ENCODE measurements around the gene ARID1B.
A peak's percentile ranks its signal among the peaks of the same experiment; 100 is the strongest.

ARID1B gene

DNA sequence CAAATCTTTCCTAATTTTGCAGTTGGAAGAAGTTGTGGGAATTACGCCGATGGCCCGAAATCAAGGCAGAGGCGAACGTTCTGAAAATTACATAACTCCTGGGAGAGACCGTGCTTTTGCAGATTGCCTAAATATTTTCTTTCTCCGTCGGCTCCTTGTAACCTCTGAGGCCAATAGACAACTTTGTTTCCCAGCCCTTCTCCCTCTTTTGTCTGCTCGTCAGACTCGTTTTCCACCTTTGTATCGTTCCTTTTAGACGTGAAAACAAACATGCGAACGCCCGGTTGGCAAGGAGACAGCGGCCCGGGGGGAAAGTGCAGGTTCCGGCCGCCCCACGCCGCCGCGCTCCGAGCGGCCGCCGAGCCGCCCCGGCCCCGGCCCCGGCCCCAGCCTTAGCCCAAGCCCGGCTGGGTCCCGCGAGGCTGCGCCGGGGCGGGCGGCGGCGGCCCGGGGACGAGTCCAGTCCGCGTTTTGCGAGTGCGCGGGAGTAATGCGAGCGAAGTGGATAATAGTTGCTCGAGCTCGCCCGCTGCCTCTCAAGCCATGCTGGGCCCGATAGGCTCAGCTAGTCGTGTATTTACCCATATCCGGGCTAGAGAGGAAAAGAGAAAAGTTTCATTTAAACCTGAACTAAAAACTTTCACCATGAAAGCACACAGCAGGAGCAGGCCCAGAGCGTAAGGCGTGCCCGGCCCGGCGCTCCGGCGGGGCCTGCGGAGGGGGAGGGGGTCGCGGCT, at the start of gene ARID1B:
Gene ARID1B (plus strand): TSS at position 539 of the 737 bp plus-strand sequence. CDS start 303 bp downstream, outside the sequence.
- peak; percentile 68 for DNase-seq (ENCODE audit: low read depth)

DNA sequence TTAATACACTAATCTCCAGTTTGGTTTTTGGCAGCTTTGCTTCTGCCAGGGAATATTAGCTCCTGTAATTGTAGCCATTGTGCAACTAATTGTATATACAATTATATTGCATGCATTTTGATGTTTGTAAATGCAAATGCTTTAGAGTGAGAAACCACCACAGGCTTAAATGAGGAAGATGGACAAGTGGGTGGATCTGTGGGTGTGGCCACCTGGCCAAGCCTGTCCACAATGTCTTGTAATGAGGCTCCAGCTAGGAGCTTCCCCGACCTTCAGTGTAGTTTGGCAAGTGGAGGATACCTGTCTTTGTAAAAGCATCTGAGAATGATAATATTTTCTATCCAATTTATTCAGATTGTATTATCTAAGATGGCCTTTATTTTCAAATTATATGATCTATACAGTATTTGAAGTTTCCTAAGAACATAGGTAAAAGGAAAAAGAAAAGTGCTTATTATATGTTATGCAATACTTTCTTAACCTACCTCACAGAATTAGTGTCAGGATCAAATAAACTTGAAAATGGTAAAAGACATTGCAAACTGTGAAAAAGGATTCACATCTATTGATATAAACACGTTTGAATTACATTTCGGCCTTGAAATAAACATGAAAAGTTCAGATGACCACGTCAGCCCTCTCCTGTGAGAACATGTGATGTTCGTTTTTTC, 49.3 kb upstream of the ARID1B start:
- DNase-seq (ENCODE audit: low read depth): no peak

GRCh38 chr6:156729248-156729647, 47.9 kb upstream of the ARID1B start:
- no peak for DNase-seq (ENCODE audit: low read depth)

DNA sequence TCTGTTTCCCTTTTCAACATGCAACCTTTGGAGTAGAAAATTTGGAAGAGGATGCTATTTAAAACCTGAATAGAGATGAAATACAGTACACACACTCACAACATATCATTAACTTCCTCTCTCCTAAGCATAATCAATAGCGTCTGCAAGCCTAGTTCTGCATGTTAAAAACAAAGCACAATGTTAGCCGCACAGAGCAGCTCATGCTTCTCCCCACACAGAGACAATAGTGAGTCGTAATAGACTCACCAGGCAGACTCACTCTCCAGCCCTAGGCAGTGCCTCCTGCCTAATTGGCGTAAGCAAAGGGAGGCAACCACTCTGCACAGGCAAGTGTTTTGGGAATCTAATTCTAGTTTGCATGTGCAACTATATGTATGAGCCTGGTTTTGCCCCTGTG, 45.8 kb upstream of the ARID1B start:
- no peak for DNase-seq (ENCODE audit: low read depth)

DNA sequence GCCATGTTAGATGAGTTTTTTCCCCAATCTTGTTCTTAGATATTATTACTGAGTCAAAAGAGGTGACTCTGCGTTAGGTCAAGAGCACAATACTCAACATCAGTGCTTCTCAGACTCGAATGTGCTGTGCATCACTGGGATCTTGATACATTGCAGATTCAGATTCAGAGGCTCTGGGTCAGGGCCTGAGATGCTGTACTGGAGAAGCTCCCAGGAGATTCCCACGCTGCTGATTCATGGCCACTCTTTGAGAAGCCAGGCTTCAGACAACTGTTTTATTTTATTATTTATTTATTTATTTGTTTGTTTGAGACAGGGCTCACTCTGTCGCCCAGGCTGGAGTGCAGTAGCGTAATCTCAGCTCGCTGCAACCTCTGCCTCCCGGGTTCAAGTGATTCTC, 41.4 kb upstream of the ARID1B start:
- no peak for DNase-seq (ENCODE audit: low read depth)

GRCh38 chr6:156740604-156741003, 36.6 kb upstream of the ARID1B start:
- no peak for DNase-seq (ENCODE audit: low read depth)

- no peak for DNase-seq (ENCODE audit: low read depth)
Observed at GRCh38 chr6:156741287-156742073, 35.7 kb upstream of the ARID1B start.

DNA sequence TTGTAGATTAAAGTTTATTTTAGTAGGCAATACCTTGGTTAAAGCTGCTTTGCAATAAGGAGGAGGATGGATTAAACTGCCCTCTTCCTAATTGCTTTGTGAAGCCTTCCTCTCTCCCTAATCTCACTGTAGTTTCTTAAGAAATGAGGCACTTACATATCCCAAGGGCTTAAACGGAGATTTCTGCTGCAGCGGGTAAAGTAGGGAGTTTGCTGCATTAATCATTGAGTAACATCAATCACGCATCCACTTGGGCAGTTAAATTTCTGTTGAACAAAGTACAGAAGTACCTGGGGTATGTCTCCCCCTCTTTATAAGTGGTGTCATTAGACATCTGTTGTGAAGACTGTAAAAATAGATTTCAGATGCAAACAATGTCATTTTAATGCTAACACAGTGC, 29.5 kb upstream of the ARID1B start:
- no peak for DNase-seq (ENCODE audit: low read depth)

DNA sequence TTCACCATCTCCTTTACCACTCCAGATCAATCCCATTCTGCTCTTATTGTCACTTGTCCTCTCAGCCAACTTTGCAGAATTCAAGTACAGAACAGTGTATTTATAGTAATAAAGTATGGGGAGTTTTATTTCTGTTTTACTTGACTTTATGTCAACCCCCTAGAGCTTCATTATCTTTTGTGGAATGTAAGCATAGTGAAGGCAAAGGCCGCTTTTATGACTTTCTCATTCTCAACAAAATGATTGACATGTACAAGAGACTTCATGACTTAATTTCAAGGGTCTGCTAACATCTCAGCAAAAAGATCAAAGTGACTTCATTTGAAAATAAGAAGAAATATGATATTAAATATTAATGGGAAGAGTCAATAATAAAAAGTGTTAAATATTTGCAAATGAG, 28.7 kb upstream of the ARID1B start:
- no peak for DNase-seq (ENCODE audit: low read depth)

DNA sequence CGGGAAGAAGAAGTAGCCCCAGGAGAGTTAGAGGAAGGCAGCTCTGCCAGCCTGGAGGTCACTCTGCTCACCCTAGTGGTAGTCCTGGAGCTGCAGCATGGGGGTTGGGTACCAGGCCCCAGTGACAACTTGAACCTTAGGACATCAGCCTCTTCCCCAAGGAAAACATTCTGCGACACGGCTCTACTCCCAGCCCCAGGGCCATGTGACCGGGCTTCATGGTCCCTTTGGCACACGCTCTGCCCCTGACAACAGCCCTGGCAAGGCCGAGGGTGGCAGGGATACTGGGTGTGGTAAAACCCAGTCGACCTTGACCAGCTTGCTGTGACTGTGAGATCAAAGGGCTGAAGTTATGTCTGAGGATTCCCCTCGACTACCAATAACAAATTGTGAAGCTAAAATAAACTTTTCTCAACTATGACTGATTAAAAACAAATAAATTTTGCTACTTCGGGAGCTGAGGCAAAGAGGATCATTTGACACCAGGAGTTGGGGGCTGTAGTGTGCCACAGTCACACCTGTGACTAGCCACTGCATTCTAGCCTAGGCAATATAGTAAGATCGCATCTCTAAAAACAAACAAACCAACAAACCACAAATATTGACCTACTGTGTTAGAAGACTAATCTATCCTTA, 24.4 kb upstream of the ARID1B start:
- DNase-seq (ENCODE audit: low read depth): no peak

DNA sequence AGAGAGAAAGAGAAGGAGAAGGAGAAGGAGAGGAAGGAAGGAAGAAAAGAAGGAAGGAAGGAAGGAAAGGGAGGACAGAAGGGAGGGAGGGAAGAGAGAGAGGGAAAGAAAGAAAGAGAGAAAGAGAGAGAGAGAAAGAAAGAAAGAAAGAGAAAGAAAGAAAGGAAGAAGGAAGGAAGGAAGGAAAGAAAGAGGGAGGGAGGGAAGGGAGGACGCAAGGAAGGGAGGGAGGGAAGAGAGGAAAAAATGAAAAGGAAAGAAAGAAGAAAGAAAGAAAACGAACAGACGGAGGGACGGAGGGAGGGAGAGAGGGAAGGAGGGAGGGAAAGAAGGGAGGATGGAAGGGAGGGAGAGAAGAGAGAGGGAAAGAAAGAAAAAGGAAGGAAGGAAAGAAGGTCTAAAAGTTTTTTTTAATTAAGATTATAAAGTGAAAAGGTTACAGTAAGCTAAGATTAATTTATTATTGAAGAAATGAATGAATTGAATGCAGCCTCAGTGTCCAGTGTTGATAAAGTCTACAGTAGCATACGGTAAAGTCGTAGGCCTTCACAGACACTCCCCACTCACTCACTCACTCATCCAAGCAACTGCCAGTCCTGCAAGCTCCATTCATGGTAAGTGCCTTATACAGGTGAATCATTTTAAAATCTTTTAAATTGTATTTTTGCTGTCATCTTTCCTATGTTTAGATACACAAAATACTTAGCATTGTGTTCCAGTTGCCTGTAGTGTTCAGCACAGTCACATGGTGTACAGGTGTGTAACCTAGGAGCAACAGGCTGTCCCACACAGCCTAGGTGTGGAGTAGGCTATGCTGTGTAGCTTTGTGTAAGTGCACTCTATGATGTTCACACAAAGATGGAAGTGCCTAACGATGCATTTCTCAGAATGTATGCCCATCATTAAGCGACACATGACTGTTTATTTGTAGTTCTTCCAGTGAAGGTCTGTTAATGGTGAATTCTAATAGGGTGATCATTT, 20.3 kb upstream of the ARID1B start:
- no peak for DNase-seq (ENCODE audit: low read depth)

GRCh38 chr6:156757849-156758248, 19.3 kb upstream of the ARID1B start:
- DNase-seq (ENCODE audit: low read depth): no peak

DNA sequence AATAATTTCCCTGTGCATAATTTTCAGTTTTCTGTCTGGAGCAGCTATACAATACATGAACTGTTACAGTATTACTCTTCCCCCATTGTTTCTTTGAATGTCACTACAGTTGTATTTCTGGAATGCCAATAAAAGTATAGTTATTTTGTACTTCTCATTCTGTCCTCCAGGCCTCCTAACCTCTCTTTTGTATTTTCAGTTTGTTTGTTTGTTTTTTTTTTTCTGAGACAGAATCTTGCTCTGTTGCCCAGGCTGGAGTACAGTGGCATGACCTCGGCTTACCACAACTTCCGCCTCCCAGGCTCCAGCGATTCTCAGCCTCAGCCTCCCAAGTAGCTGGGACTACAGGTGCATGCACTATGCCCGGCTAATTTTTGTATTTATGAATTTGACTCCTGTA, 16.8 kb upstream of the ARID1B start:
- DNase-seq (ENCODE audit: low read depth): no peak

GRCh38 chr6:156762547-156762946, 14.6 kb upstream of the ARID1B start:
- no peak for DNase-seq (ENCODE audit: low read depth)

- DNase-seq (ENCODE audit: low read depth): no peak
Observed at GRCh38 chr6:156765117-156765516, 12.1 kb upstream of the ARID1B start.

DNA sequence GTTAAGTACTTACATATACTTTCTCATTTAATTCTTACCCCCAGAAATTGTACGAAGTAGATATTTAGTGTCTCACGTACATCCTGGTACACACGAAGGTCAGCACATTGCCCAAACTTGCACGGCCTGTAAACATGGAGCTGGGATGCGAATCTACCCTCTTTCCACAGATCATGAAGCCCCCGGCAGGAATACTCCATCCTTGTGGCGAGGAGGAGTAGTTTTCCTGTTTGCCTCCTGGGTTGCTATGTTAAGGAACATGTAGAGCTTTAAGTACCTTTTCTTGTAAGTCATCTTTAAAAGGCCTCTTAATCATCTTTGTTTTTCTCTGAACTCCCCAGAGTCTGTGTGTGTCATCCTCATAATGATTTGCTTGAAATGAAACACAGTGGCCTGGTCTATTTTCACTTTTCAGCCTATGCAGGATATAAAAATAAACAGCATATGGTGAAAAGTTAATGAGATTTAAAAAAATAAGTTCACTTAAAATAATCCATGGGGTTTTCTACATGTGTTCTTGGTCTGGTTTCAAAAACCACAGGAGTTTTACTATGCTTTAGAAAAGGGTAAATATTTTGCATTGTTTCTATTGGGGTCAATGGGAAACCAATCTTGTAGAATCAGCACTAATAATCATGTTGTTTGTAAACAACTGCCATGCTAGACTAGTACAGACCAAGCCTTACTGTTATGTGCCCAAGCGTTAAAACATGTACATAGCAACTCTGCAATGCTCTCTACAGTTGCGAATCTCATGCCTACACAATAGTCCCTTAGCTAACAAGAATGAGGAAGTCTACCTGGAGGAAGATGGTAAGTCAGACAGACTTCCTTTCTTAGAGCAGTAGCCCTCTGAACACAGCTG, 9.3 kb upstream of the ARID1B start:
- no peak for DNase-seq (ENCODE audit: low read depth)

- no peak for DNase-seq (ENCODE audit: low read depth)
Observed at GRCh38 chr6:156771047-156771446, 6.1 kb upstream of the ARID1B start.

DNA sequence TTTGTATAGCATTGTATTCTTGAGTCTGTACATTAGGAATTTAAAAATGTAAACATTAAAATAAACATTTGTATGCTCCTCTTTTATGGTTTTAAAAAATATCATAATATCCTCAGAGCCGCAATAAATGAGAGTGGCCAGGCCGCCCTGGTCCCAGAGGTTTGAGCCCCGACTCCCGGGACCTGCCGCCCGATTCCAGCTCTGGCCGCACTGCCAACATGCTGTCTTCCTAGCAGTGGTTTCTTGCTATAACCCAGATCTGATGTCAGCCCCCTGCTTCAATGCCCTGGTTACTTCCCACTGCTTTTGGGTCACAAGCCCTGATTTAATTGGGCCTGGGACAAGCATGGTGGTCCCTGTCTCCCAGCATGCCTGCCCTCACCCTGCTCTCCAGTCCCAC, 5.4 kb upstream of the ARID1B start:
- DNase-seq (ENCODE audit: low read depth): no peak

- DNase-seq (ENCODE audit: low read depth): no peak
Observed at GRCh38 chr6:156773476-156773875, 3.7 kb upstream of the ARID1B start.
